ENCODE results near the gene TACC3.

The TACC3 gene

DNA sequence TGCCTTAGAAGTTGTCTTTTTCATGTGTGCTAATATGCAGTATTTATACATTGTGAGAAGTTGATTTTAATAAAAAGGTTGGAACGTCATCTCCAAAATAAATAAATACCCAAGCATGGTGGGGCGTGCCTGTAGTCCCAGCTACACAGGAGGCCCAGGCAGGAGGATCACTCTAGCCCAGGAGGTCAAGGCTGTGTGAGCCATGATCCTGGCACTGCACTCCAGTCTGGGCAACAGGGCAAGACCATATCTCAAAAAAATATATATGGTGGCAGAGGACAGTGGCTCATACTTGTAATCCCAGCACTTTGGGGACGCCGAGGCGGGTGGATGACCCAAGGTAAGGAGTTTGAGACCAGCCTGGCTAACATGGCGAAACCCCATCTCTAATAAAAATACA, 15.6 kb upstream of the TACC3 start:
- no peak for TF ChIP-seq ZFX (IDR thresholded peaks at IDR 0.05; ENCODE audit: borderline replicate concordance)
- TF ChIP-seq CTCF (IDR thresholded peaks at IDR 0.05), result no peak
- H3K27ac ChIP-seq, result peak overlapping the region; percentile 15; the same call in 1 of the 2 replicates

DNA sequence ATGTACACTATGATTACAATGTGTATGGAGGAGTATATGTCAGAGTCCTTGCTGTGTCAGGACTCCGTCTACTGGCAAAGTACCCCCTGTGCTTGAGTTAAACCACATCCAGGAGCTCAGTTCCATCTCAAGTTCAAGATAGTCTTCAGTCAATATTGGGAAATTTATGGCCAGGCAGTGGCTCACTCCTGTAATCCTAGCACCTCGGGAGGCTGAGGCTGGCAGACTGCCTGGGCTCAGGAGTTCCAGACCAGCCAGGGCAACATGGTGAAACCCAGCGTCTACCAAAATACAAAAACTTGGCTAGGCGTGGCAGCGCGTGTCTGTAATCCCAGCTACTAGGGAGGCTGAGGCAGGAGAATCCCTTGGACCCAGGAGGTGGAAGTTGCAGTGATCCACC, 15.0 kb upstream of the TACC3 start:
- peak overlapping the region; percentile 15; the same call in 1 of the 2 replicates for H3K27ac ChIP-seq
- TF ChIP-seq ZFX (IDR thresholded peaks at IDR 0.05; ENCODE audit: borderline replicate concordance) (no peak), CTCF (IDR thresholded peaks at IDR 0.05) (no peak)

DNA sequence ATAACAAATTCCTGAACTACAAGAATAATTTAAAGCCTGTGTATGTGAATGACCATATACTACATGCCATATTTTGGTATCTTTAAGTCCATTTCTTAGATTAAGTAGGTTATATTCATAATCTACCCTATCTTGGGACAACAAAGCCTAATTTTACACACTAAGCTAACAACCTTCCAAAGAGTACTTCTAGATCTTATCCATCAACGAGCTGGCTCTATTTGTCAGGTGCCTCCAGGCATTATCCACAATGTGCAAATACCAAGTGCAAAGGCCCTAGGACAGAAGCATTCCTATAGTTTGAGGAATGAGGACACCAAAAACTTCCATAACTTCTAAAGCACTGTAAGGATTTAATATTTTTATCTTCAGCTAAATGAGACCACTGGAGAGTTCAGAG, 12.7 kb upstream of the TACC3 start:
- no peak for TF ChIP-seq ZFX (IDR thresholded peaks at IDR 0.05; ENCODE audit: borderline replicate concordance)
- no peak for TF ChIP-seq CTCF (IDR thresholded peaks at IDR 0.05)
- peak overlapping the region; percentile 98 for H3K27ac ChIP-seq

- H3K27ac ChIP-seq, result peak overlapping the region; percentile 98
- TF ChIP-seq ZFX (IDR thresholded peaks at IDR 0.05; ENCODE audit: borderline replicate concordance) (no peak), CTCF (IDR thresholded peaks at IDR 0.05) (no peak)
Observed at GRCh38 chr4:1711055-1711570, 10.2 kb upstream of the TACC3 start.

DNA sequence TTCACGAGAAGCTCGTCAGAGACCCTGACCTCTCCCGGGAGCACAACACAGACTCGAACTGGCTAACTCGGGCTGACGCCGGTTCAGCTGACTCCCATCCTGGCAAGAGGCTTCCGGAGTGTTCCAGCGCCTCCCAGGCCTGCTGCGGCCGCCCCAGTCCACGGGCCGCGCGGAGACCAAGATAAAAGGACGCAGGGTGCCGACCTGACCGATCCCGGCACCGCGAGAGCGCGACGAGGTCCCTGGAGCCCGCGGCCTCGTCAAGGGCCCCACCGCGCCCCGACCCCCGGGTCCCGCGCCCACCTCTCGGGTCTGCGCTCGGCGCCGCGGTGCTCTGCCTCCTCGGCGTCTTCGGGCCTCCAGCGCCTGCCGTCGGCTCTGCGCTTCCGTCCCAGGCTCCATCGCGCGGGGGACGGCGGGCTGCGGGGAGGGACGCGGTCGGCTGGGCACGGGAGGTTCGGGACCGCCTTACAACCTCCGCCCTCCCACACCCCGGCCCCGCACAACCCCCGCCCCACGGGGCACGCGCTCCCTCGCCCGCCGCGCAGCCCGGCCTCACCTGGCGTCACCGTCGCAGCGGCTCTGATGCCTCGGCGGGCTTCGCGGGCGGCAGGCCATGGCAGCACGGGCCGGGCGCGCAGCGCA, 9.6 kb upstream of the TACC3 start:
- TF ChIP-seq CTCF (IDR thresholded peaks at IDR 0.05), result no peak
- TF ChIP-seq ZFX (IDR thresholded peaks at IDR 0.05; ENCODE audit: borderline replicate concordance), result no peak
- peak overlapping the region; percentile 98 for H3K27ac ChIP-seq

GRCh38 chr4:1712216-1713002, 8.9 kb upstream of the TACC3 start, which contains the start of gene SLBP:
Gene SLBP, minus strand, starts transcription at chr4:1712319. Its CDS starts 131 bp downstream, at chr4:1712188.
- peak within 1 kb of the TSS; percentile 98 for H3K27ac ChIP-seq
- TF ChIP-seq ZFX (IDR thresholded peaks at IDR 0.05; ENCODE audit: borderline replicate concordance), result no peak

DNA sequence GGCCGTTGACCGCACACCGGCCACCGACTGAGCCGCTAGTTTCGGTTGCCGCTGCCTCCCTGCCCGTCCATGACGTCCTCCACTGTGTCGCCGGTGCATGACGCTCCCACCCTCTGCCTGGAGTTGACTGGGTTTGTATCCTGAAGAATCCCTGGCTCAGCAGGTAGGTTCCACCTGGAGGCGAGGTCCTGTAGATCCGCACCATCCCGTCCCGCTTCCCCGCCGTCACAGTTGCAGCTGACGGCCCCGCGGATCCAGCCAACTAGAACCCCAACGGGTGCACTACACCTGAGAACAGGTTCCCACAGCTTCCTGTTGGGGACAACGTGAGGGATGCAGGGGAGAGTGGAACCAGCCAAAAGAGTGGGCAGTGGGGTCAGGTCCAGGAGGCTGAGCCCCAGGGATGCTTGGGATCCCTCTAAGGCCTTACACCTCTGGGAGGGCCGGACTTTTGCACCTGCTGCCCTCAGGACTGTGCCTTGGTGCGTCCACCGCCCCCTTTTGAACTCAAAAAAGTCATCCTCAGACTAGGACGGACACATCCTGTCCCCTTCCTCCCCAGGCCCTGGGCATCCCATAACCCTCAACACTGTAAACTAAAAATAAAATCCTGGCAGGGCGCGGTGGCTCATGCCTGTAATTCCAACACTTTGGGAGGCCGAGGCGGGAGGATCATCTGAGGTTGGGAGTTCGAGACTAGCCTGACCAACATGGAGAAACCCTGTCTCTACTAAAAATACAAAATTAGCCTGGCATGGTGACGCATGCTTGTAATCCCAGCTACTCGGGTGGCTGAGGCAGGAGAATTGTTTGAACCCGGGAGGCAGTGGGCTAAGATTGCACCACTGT, 8.1 kb upstream of the TACC3 start:
- H3K27ac ChIP-seq, result peak overlapping the region; percentile 98
- TF ChIP-seq ZFX (IDR thresholded peaks at IDR 0.05; ENCODE audit: borderline replicate concordance), result no peak
- no peak for TF ChIP-seq CTCF (IDR thresholded peaks at IDR 0.05)

All from 22Rv1 (cell line).